Mononuclear cell (primary cell): ENCODE results near the gene SELPLG. TPM values are rescaled to one million over a fixed set of nuclear protein-coding genes. Genes with fewer than 3 reads are reported as not detected.
"Not testable (repeated sequence)": the region's sequence is repeated elsewhere in the genome, so short reads cannot be mapped to it uniquely, and the experiment has no call there.

ENCODE experiments used
- H3K27me3 ChIP-seq: 2 replicates; pipeline ENCODE4 v1.6.0; 2011; ENCODE audit warnings: low read length, control low read depth; ENCODE audit not compliant: insufficient read depth
- H3K4me1 ChIP-seq: 2 replicates; pipeline ENCODE4 v1.5.1; 2011; ENCODE audit warnings: mild to moderate bottlenecking, low read length, control low read depth; ENCODE audit not compliant: insufficient read depth
- H3K4me3 ChIP-seq: 2 replicates; pipeline ENCODE4 v1.5.1; 2011; ENCODE audit warnings: mild to moderate bottlenecking, low read length, moderate library complexity
- H3K9me3 ChIP-seq: 2 replicates; pipeline ENCODE4 v1.5.1; 2011; ENCODE audit warnings: low read depth, mild to moderate bottlenecking, control low read depth, low read length
- total RNA-seq: library from RNA; depleted of rRNA; stranded (reverse); fragments of >200 nt; gene quantifications from one replicate; pipeline ENCODE4 v1.2.3, GENCODE V29; 2012

The SELPLG gene
- total RNA-seq, 1 donor, result 36.8 TPM

GRCh38 chr12:108575199-108575912, 58.3 kb downstream of the SELPLG start:
- Histone ChIP-seq H3K4me1 (peaks cover 7% of the 10 kb centered on the region), H3K4me3 (no peak overlapping the region), H3K27me3 (no peaks in the 10 kb centered on the region), H3K9me3 (no peaks in the 10 kb centered on the region)

- not testable (repeated sequence) for H3K4me3 ChIP-seq, H3K9me3 ChIP-seq, H3K27me3 ChIP-seq
- H3K4me1 ChIP-seq, result peaks cover 15% of the 10 kb centered on the region
These were observed 59.4 kb downstream of the SELPLG start for GRCh38 chr12:108574276-108574675.

- no peaks in the 10 kb centered on the region for H3K27me3 ChIP-seq
- peaks cover 21% of the 10 kb centered on the region for H3K4me1 ChIP-seq
- H3K4me3 ChIP-seq, result no peak overlapping the region
- H3K9me3 ChIP-seq, result no peaks in the 10 kb centered on the region
These were observed 60.4 kb downstream of the SELPLG start for GRCh38 chr12:108573317-108573716.

GRCh38 chr12:108572166-108572790, 61.4 kb downstream of the SELPLG start:
- no peaks in the 10 kb centered on the region for H3K9me3 ChIP-seq
- no peak overlapping the region for H3K4me3 ChIP-seq
- H3K27me3 ChIP-seq, result no peaks in the 10 kb centered on the region
- H3K4me1 ChIP-seq, result peaks cover 32% of the 10 kb centered on the region

Other genes with a start within 250 kb of the SELPLG start
- gene FICD, start 118.6 kb downstream of the SELPLG start, total RNA-seq, result 3.3 TPM
- 102 TPM for gene SART3, start 72.7 kb downstream of the SELPLG start, total RNA-seq
- 137 TPM for gene ISCU, start 71.3 kb downstream of the SELPLG start, total RNA-seq
- gene TMEM119, start 35.8 kb downstream of the SELPLG start, total RNA-seq, result 1.4 TPM
- gene CORO1C, start 97.6 kb upstream of the SELPLG start, total RNA-seq, result 86.3 TPM
- 12.6 TPM for gene SSH1, start 223.7 kb upstream of the SELPLG start, total RNA-seq
- not detected for gene DAO, start 246.2 kb upstream of the SELPLG start, total RNA-seq